Aorta (tissue), 5 donors: ENCODE data around the gene FGFBP1. TPM values are rescaled to one million over a fixed set of nuclear protein-coding genes. Genes with fewer than 3 reads are reported as not detected.

Source experiments
- ATAC-seq: fragments of 200-7000 bp; cut with Tn5 transposase; one replicate; pipeline ENCODE4 v1.9.1; 2022; ENCODE audit warnings: moderate library complexity; ENCODE audit not compliant: low FRiP score
- DNase-seq, 2 donors: peaks; one replicate each; pipeline ENCODE4 v3.0.0-alpha.2; 2020
- H3K27ac ChIP-seq, 2 donors: one replicate each; pipeline ENCODE4 v1.5.1; 2013; ENCODE audit warnings: low read length in 2 of 2, mild to moderate bottlenecking in 2 of 2, moderate library complexity in 2 of 2, control low read depth in 1 of 2, inconsistent platforms in 1 of 2, low read depth in 1 of 2
- H3K27me3 ChIP-seq, 2 donors: one replicate each; pipeline ENCODE4 v1.6.1; 2013; ENCODE audit warnings: control low read depth in 1 of 2, low read length in 1 of 2, mild to moderate bottlenecking in 1 of 2, moderate library complexity in 1 of 2; ENCODE audit not compliant: insufficient read depth in 2 of 2, control insufficient read depth in 1 of 2
- H3K36me3 ChIP-seq, 2 donors: one replicate each; pipeline ENCODE4 v1.6.1; 2013; ENCODE audit warnings: control low read depth in 1 of 2, low read length in 1 of 2, mild to moderate bottlenecking in 1 of 2; ENCODE audit not compliant: insufficient read depth in 2 of 2, control insufficient read depth in 1 of 2
- H3K4me1 ChIP-seq, 2 donors: one replicate each; pipeline ENCODE4 v1.6.1; 2013; ENCODE audit warnings: low read length in 2 of 2, control low read depth in 1 of 2, mild to moderate bottlenecking in 1 of 2, moderate library complexity in 1 of 2; ENCODE audit not compliant: insufficient read depth in 2 of 2, control insufficient read depth in 1 of 2
- H3K4me3 ChIP-seq, 2 donors: one replicate each; pipeline ENCODE4 v1.5.1; 2013; ENCODE audit warnings: low read length in 2 of 2, control low read depth in 1 of 2, mild to moderate bottlenecking in 1 of 2
- H3K9me3 ChIP-seq: one replicate; pipeline ENCODE4 v1.6.1; 2013; ENCODE audit warnings: mild to moderate bottlenecking, low read length; ENCODE audit not compliant: control insufficient read depth
- WGBS, 2 donors: extraction: QIAGEN DNeasy Blood & Tissue Kit; methylation state at CpG; one replicate each; pipeline ENCODE4 v1.1.7; 2013; 5-methylcytosine and 5-hydroxymethylcytosine counted together
- intact Hi-C, 2 donors: fragments of 100-400 bp; cut with DNase I; formaldehyde crosslinking; loops; one replicate each; pipeline versions ENCODE4 v1.14.2 to v1.15.0; 2022
- polyA plus RNA-seq, 2 donors: library from polyadenylated mRNA; stranded (reverse); fragments of 200-250 nt; gene quantifications; one replicate each; pipeline ENCODE4 v1.2.3, GENCODE V29; 2013
- total RNA-seq, 2 donors: library from RNA; stranded (reverse); fragmentation: NEBNext Ultra II Directional; extraction: Animal tissue kit (Norgen Biotek cat#: 25700); gene quantifications; one replicate each; pipeline ENCODE4 v1.2.1, GENCODE V29; 2021
- donor health status: healthy with polysubstance abuse.
- donor health status: Bipolar disorder and iron deficiency.
- donor health status: DM: no; HTN: no; CAD: no.
- donor health status: DM: no; HTN: no; CAD: no.
- donor health status: DM: yes; HTN: yes; CAD: no.

FGFBP1 gene
- total and polyA plus RNA-seq, 4 donors, result 0.20 TPM; not detected in 3

GRCh38 chr4:15912236-15912635 lies 26.3 kb downstream of the FGFBP1 start:
- Histone ChIP-seq H3K4me3 (no peak overlapping the region), H3K4me1 (no peaks in the 10 kb centered on the region), H3K9me3 (no peaks in the 10 kb centered on the region), H3K36me3 (no peaks in the 10 kb centered on the region), H3K27me3 (no peaks in the 10 kb centered on the region), H3K27ac (no peak overlapping the region)
- DNase-seq (no peak), ATAC-seq (no peak)
- intact Hi-C loops, result no loop called here
- 70 to 76% methylated on average over 7 of the region's 7 CpGs for WGBS, 2 donors

DNA sequence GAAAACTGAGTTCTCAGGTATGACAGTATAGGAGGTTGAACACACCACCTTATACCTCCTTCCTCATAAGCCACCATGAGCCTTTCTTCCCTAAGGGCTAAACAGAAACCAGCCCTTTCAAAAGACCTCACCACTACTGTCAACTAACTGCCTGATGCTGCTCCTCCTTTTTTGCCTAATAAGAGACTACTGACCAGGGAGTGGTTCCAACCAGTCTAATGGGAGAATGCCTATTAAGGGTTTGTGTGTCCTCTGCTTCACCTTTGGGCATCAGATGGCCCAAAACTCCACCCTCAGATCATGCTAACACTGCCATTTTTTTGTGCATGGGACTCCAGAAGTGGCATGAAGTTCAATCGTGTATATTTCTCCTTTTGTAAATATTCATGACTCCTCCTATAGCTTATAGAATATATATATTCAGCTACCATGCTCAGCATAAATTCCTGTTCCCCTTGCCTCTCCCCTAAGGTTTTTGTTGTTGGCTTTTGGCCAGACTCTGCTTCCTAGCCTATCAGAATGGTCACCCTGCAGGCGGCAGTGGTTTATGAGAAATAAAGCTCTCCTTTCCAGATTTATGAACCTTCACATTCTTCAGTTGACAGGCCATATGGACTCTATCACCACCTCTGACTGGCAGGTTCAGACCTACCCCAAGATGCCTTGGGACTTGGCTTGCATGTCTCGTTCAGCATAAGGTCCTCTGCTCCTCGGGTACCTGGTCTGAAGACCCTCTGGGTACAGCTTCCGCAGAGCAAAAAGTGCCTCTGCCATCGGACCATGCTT lies 28.2 kb downstream of the FGFBP1 start:
- 34 to 36% methylated on average over 6 of the region's 6 CpGs for WGBS, 2 donors
- intact Hi-C loops, result no loop called here

DNA sequence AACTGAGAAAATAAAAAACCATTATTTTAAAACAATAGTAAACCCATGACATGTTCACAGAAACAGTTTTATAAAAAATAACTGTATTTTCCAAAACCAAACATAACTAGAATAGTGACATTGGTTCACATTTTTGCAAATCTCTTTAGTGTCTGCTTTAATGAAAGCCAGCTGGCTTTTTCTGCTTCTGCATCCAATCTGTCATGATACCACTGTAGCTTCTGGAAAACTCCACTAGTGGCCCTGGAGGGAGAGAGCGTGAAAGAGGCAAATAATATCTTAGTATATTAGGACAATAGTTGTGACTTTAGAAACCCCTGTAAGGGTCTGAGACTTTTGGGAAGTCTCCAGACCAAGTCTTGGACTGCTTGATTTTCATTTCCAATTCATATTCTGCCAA lies 31.1 kb downstream of the FGFBP1 start:
- ATAC-seq (no peak), DNase-seq (no peak)
- Histone ChIP-seq H3K27me3 (no peaks in the 10 kb centered on the region), H3K27ac (no peak overlapping the region), H3K9me3 (peaks cover 2% of the 10 kb centered on the region), H3K4me1 (no peaks in the 10 kb centered on the region), H3K36me3 (no peaks in the 10 kb centered on the region), H3K4me3 (no peak overlapping the region)
- intact Hi-C loops, result no loop called here
- WGBS, 2 donors, result 89 to 90% methylated on average over 1 of the region's 1 CpG

More for the DNA sequence above, 28.2 kb downstream of the FGFBP1 start:
- no peak for DNase-seq
- Histone ChIP-seq H3K4me3 (no peak overlapping the region), H3K36me3 (no peaks in the 10 kb centered on the region), H3K4me1 (no peaks in the 10 kb centered on the region), H3K27ac (no peak overlapping the region), H3K9me3 (no peaks in the 10 kb centered on the region), H3K27me3 (no peaks in the 10 kb centered on the region)
- ATAC-seq, result no peak

GRCh38 chr4:15906020-15906443 lies 32.5 kb downstream of the FGFBP1 start:
- Histone ChIP-seq H3K4me3 (no peak overlapping the region), H3K4me1 (no peaks in the 10 kb centered on the region), H3K36me3 (no peaks in the 10 kb centered on the region), H3K9me3 (peaks cover 2% of the 10 kb centered on the region), H3K27me3 (no peaks in the 10 kb centered on the region), H3K27ac (no peak overlapping the region)
- WGBS, 2 donors, result 44 to 70% methylated on average over 21 to 25 of the region's 25 CpGs
- intact Hi-C loops, result no loop called here
- no peak for ATAC-seq
- DNase-seq, result no peak

DNA sequence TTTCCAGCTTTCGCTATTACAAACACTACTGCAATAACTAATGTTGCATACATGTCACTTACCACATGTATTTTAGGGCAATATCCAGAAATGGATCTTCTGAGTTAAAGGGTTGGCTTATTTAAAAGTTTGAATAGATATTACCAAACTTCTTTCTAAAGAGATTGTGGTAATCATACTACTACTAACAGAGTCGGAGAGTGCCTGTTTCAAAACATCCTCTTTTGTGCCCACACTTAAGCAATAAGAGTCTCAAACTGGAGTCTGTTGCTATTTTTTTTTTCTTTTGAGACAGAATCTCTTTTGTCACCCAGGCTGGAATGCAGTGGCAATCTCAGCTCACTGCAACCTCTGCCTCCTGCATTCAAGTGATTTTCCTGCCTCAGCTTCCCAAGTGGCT lies 35.8 kb downstream of the FGFBP1 start:
- no peak for DNase-seq

GRCh38 chr4:15901998-15902397 lies 36.5 kb downstream of the FGFBP1 start:
- peaks cover 2% of the 10 kb centered on the region for H3K9me3 ChIP-seq
- H3K27ac ChIP-seq, result no peak overlapping the region
- no peak for ATAC-seq
- no peaks in the 10 kb centered on the region for H3K36me3 ChIP-seq
- H3K27me3 ChIP-seq, result no peaks in the 10 kb centered on the region
- intact Hi-C loops, result no loop called here
- no peak overlapping the region for H3K4me3 ChIP-seq
- 82 to 84% methylated on average over 2 of the region's 2 CpGs for WGBS, 2 donors
- H3K4me1 ChIP-seq, result no peaks in the 10 kb centered on the region
- DNase-seq, result no peak

More for the DNA sequence above, 35.8 kb downstream of the FGFBP1 start:
- Histone ChIP-seq H3K27me3 (no peaks in the 10 kb centered on the region), H3K4me3 (no peak overlapping the region), H3K4me1 (no peaks in the 10 kb centered on the region), H3K9me3 (peaks cover 2% of the 10 kb centered on the region), H3K36me3 (no peaks in the 10 kb centered on the region), H3K27ac (no peak overlapping the region)
- WGBS, 2 donors, result 79 to 85% methylated on average over 2 of the region's 2 CpGs
- no peak for ATAC-seq
- intact Hi-C loops, result no loop called here

DNA sequence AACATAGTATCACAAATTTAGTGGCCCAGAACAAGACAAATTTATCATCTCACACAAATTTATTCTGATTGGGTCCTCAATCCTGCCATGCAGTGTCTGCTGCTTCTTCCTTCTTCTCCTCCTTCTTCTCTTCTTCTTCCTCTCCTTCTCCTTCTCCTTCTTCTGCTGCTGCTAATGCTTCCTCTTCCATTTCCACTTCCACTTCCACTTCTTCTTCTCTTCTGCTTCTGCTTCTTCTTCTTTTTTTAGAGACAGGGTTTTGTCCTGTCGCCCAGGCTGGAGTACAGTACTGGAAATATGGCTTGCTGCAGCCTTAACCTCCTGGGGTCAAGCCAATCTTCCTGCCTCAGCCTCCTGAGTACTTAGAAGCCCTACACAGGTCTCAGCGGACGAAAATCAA lies 37.5 kb downstream of the FGFBP1 start:
- intact Hi-C loops, result no loop called here
- no peak for ATAC-seq
- Histone ChIP-seq H3K9me3 (peaks cover 2% of the 10 kb centered on the region), H3K4me3 (no peak overlapping the region), H3K4me1 (no peaks in the 10 kb centered on the region), H3K27me3 (no peaks in the 10 kb centered on the region), H3K36me3 (no peaks in the 10 kb centered on the region), H3K27ac (no peak overlapping the region)
- DNase-seq, result no peak
- WGBS, 2 donors, result 84 to 85% methylated on average over 3 of the region's 3 CpGs

- H3K4me1 ChIP-seq, result no peaks in the 10 kb centered on the region
Observed at GRCh38 chr4:15899511-15899910, 39.0 kb downstream of the FGFBP1 start.

DNA sequence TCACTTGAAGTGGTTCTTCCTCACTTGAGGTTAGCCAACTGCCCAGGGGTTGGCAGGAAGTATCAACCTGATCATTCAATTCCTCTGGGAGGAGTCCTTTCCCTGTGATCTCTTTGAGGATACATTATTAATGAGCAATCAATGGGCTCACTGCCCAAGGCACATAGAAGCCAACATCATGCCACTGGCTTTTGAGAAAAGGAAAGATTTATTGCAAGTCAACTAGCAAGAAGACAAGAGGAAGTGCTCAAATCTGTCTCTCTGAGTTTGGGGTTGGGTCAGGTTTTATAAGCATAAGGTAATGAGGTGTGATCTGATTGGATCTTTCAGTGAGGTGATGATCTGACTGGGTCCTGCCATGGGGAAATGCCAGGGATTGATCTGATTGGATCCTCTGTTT lies 39.6 kb downstream of the FGFBP1 start:
- ATAC-seq (no peak), DNase-seq (no peak)
- no peaks in the 10 kb centered on the region for H3K27me3 ChIP-seq
- intact Hi-C loops, result no loop called here
- H3K4me3 ChIP-seq, result no peak overlapping the region
- no peaks in the 10 kb centered on the region for H3K36me3 ChIP-seq
- H3K4me1 ChIP-seq, result no peaks in the 10 kb centered on the region
- H3K9me3 ChIP-seq, result no peaks in the 10 kb centered on the region
- H3K27ac ChIP-seq, result no peak overlapping the region

More at GRCh38 chr4:15899511-15899910, 39.0 kb downstream of the FGFBP1 start:
- 72 to 95% methylated on average over 1 of the region's 1 CpG for WGBS, 2 donors
- no peaks in the 10 kb centered on the region for H3K27me3 ChIP-seq
- no peak overlapping the region for H3K4me3 ChIP-seq
- no peaks in the 10 kb centered on the region for H3K9me3 ChIP-seq
- no peaks in the 10 kb centered on the region for H3K36me3 ChIP-seq
- ATAC-seq, result no peak
- no peak for DNase-seq
- H3K27ac ChIP-seq, result no peak overlapping the region
- intact Hi-C loops, result no loop called here
